Measurements from ENCODE around the gene RAB11FIP3. TPM values are rescaled to one million over a fixed set of nuclear protein-coding genes. Genes with fewer than 3 reads are reported as not detected.

RAB11FIP3 gene
- total and polyA plus RNA-seq, 2 of the 13 experiments (the other 11 are each of a cell fraction or from before 2014, with no cell fraction given), result 34.3 to 57.6 TPM

- TF ChIP-seq NR3C1 (CRISPR knock-in tag; IDR thresholded peaks at IDR 0.05), result no peak
- 0 out of 2 replicates have a peak, but pooled peaks have one; percentile 37 for TF ChIP-seq MEF2D (CRISPR knock-in tag; IDR thresholded peaks at IDR 0.05)
- TF ChIP-seq THAP8 (CRISPR knock-in tag; IDR thresholded peaks at IDR 0.05; ENCODE audit: borderline replicate concordance), result no peak
- TF ChIP-seq CBX1 (IDR thresholded peaks at IDR 0.05; ENCODE audit: low read depth), result no peak
- TF ChIP-seq PAF1 (CRISPR knock-in tag; IDR thresholded peaks at IDR 0.05), result no peak
- no peak for TF ChIP-seq ZNF550 (CRISPR knock-in tag; IDR thresholded peaks at IDR 0.05; ENCODE audit: borderline replicate concordance)
- no peak for TF ChIP-seq ZNF609 (CRISPR knock-in tag; IDR thresholded peaks at IDR 0.05; ENCODE audit: borderline replicate concordance)
- no peak for TF ChIP-seq ZNF264 (CRISPR knock-in tag; IDR thresholded peaks at IDR 0.05)
- TF ChIP-seq RARA (CRISPR knock-in tag; IDR thresholded peaks at IDR 0.05), result no peak
- TF ChIP-seq TOPORS (CRISPR knock-in tag; IDR thresholded peaks at IDR 0.05), result no peak
- no peak for TF ChIP-seq KDM5B (CRISPR knock-in tag; IDR thresholded peaks at IDR 0.05; ENCODE audit: borderline replicate concordance)
- no peak for TF ChIP-seq SIX4 (CRISPR knock-in tag; IDR thresholded peaks at IDR 0.05)
- TF ChIP-seq PRDM10 (CRISPR knock-in tag; IDR thresholded peaks at IDR 0.05; ENCODE audit: low read depth), result no peak
- no peak for TF ChIP-seq NFATC3 (CRISPR knock-in tag; IDR thresholded peaks at IDR 0.05)
- TF ChIP-seq, protein P1, sequence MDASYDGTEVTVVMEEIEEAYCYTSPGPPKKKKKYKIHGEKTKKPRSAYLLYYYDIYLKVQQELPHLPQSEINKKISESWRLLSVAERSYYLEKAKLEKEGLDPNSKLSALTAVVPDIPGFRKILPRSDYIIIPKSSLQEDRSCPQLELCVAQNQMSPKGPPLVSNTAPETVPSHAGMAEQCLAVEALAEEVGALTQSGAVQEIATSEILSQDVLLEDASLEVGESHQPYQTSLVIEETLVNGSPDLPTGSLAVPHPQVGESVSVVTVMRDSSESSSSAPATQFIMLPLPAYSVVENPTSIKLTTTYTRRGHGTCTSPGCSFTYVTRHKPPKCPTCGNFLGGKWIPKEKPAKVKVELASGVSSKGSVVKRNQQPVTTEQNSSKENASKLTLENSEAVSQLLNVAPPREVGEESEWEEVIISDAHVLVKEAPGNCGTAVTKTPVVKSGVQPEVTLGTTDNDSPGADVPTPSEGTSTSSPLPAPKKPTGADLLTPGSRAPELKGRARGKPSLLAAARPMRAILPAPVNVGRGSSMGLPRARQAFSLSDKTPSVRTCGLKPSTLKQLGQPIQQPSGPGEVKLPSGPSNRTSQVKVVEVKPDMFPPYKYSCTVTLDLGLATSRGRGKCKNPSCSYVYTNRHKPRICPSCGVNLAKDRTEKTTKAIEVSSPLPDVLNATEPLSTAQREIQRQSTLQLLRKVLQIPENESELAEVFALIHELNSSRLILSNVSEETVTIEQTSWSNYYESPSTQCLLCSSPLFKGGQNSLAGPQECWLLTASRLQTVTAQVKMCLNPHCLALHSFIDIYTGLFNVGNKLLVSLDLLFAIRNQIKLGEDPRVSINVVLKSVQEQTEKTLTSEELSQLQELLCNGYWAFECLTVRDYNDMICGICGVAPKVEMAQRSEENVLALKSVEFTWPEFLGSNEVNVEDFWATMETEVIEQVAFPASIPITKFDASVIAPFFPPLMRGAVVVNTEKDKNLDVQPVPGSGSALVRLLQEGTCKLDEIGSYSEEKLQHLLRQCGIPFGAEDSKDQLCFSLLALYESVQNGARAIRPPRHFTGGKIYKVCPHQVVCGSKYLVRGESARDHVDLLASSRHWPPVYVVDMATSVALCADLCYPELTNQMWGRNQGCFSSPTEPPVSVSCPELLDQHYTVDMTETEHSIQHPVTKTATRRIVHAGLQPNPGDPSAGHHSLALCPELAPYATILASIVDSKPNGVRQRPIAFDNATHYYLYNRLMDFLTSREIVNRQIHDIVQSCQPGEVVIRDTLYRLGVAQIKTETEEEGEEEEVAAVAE (CRISPR knock-in tag; IDR thresholded peaks at IDR 0.05; ENCODE audit: borderline replicate concordance), result no peak
- TF ChIP-seq ZNF496 (CRISPR knock-in tag; IDR thresholded peaks at IDR 0.05; ENCODE audit: insufficient replicate concordance), result no peak
- TF ChIP-seq SSRP1 (CRISPR knock-in tag; IDR thresholded peaks at IDR 0.05), result no peak
These were observed 28.8 kb upstream of the RAB11FIP3 start (continued) for GRCh38 chr16:396605-397004.
